Neural progenitor cell (in vitro differentiated cells): Measurements from ENCODE around the gene COX19. TPM values are rescaled to one million over a fixed set of nuclear protein-coding genes. Genes with fewer than 3 reads are reported as not detected.

Experiments used
- DNase-seq: peaks from one replicate; pipeline ENCODE4 v3.0.0-alpha.2; 2016; ENCODE audit warnings: low spot score
- H2AFZ ChIP-seq: fragments of 200-600 bp; sonication (generic); replicated peaks from 2 replicates; pipeline ENCODE4 v1.6.1; 2016; ENCODE audit warnings: antibody characterized with exemption
- H3F3A ChIP-seq: fragments of 200-600 bp; sonication (generic); 2 replicates; pipeline ENCODE4 v1.6.1; 2016; ENCODE audit warnings: antibody characterized with exemption, low read depth
- H3K27ac ChIP-seq: fragments of 200-600 bp; sonication (generic); 2 replicates; pipeline ENCODE4 v1.5.1; 2016; ENCODE audit warnings: mild to moderate bottlenecking
- H3K27me3 ChIP-seq: fragments of 200-600 bp; sonication (generic); 2 replicates; pipeline ENCODE4 v1.6.1; 2016; ENCODE audit warnings: mild to moderate bottlenecking, moderate library complexity
- H3K36me3 ChIP-seq: fragments of 200-600 bp; sonication (generic); 2 replicates; pipeline ENCODE4 v1.5.1; 2016
- H3K4me1 ChIP-seq: fragments of 200-600 bp; sonication (generic); 2 replicates; pipeline ENCODE4 v1.6.1; 2016; ENCODE audit warnings: mixed run types
- H3K4me2 ChIP-seq: fragments of 200-600 bp; sonication (generic); 2 replicates; pipeline ENCODE4 v1.6.1; 2016
- H3K4me3 ChIP-seq: fragments of 200-600 bp; sonication (generic); 2 replicates; pipeline ENCODE4 v1.5.1; 2016
- H3K79me2 ChIP-seq: fragments of 200-600 bp; sonication (generic); 2 replicates; pipeline ENCODE4 v1.6.1; 2016; ENCODE audit warnings: low read depth
- H3K9ac ChIP-seq: fragments of 200-600 bp; sonication (generic); 2 replicates; pipeline ENCODE4 v1.6.1; 2016
- H3K9me3 ChIP-seq: fragments of 200-600 bp; sonication (generic); 2 replicates; pipeline ENCODE4 v1.5.1; 2016; ENCODE audit warnings: low read depth
- H4K20me1 ChIP-seq: fragments of 200-600 bp; sonication (generic); 2 replicates; pipeline ENCODE4 v1.6.1; 2016; ENCODE audit warnings: low read depth
- H3K27ac Mint-ChIP-seq: 3 replicates; pipeline ENCODE4 v1.8.0; 2021; ENCODE audit warnings: mixed read lengths
- H3K27me3 Mint-ChIP-seq: 2 replicates; pipeline ENCODE4 v1.8.0; 2022; ENCODE audit warnings: low read depth, mild to moderate bottlenecking, inconsistent platforms, moderate library complexity, mixed read lengths; ENCODE audit not compliant: insufficient read depth
- H3K36me3 Mint-ChIP-seq: 3 replicates; pipeline ENCODE4 v1.8.0; 2021; ENCODE audit warnings: mixed read lengths
- H3K4me1 Mint-ChIP-seq: 3 replicates; pipeline ENCODE4 v1.8.0; 2021; ENCODE audit warnings: mixed read lengths
- H3K4me3 Mint-ChIP-seq: 3 replicates; pipeline ENCODE4 v1.8.0; 2021; ENCODE audit warnings: mild to moderate bottlenecking, moderate library complexity, mixed read lengths
- H3K9me3 Mint-ChIP-seq: 3 replicates; pipeline ENCODE4 v1.8.0; 2020; ENCODE audit warnings: mixed read lengths
- EZH2 ChIP-seq: fragments of 200-600 bp; sonication (generic); IDR thresholded peaks from 2 replicates; pipeline ENCODE4 v1.6.1; 2017; ENCODE audit warnings: antibody characterized with exemption, mild to moderate bottlenecking, moderate library complexity
- EZH2phosphoT487 ChIP-seq: fragments of 200-600 bp; sonication (generic); IDR thresholded peaks from 2 replicates; pipeline ENCODE4 v1.6.1; 2017; ENCODE audit warnings: antibody characterized with exemption
- total RNA-seq: library from RNA; depleted of rRNA; stranded (reverse); fragments of >200 nt; gene quantifications from 2 replicates; pipeline ENCODE4 v1.2.3, GENCODE V29; 2015; ENCODE audit warnings: low replicate concordance
- TF ChIP-seq, protein P1 (sequence below): fragments of 200-600 bp; sonication (generic); IDR thresholded peaks from 2 replicates; pipeline ENCODE4 v1.5.1; 2017; ENCODE audit warnings: antibody characterized with exemption, mild to moderate bottlenecking

Gene COX19
- total RNA-seq, 1 donor from 2014 or later, result 15.1 TPM

DNA sequence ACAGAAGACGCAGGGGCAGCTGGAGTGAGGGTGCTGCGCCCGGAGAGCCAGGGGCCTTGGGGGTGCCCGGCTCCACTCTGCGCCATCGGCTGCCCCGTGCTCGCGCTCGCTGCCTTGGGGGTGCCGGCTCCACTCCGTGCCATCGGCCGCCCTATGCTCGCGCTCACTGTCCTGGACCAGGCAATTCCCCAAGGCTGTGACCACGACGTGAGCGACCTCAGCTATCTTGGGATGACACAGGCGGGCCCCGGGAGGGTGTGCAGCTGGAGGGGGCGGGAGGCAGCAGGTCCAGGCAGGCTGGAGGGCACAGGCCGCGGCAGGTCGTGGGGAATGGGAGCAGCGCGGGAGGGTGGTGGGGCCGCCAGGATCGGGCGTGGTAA lies 37.4 kb upstream of the COX19 start:
- H3K9me3 Mint-ChIP-seq, result no peaks in the 10 kb centered on the region
- TF ChIP-seq EZH2phosphoT487, result no peak
- TF ChIP-seq, protein P1, sequence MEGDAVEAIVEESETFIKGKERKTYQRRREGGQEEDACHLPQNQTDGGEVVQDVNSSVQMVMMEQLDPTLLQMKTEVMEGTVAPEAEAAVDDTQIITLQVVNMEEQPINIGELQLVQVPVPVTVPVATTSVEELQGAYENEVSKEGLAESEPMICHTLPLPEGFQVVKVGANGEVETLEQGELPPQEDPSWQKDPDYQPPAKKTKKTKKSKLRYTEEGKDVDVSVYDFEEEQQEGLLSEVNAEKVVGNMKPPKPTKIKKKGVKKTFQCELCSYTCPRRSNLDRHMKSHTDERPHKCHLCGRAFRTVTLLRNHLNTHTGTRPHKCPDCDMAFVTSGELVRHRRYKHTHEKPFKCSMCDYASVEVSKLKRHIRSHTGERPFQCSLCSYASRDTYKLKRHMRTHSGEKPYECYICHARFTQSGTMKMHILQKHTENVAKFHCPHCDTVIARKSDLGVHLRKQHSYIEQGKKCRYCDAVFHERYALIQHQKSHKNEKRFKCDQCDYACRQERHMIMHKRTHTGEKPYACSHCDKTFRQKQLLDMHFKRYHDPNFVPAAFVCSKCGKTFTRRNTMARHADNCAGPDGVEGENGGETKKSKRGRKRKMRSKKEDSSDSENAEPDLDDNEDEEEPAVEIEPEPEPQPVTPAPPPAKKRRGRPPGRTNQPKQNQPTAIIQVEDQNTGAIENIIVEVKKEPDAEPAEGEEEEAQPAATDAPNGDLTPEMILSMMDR, result no peak
- TF ChIP-seq EZH2, result no peak

DNA sequence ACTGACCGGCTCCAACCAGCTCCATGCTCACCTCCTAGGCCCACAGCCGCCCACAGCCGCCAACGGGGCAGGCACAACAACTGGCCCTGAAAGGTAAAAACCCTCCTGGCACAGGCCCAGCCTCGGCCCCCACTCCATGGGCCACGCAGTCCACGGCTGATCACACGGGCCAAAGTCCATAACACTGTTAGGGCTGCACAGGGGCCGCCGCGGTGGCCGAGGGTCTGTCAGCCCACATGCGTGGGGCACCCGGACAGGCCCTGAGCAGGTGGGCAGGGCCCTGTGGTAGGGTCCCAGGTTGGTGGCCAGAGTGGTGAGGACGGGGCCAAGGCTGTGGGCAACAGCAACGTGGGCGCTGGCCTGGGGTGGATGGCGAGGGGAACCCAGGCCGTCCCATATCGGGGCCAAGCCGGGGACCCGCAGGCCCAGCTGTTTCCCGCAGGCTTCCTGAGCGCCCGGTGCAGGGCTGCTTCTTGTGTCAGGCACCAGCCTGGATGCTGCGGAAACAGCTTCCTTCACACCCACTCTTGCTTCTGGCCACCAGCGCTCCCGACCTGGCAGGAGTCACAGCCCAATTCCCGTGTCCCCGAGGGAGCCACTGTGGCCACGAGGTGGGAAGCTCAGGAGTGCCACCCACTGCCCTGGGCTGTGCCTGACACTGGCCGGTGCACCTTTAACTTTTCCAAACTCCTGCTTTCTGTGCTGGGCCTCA lies 36.8 kb upstream of the COX19 start:
- no peak overlapping the region for H3K4me2 ChIP-seq
- H3K79me2 ChIP-seq, result no peaks in the 10 kb centered on the region
- no peaks in the 10 kb centered on the region for H3K36me3 ChIP-seq
- no peak for DNase-seq
- H3K9me3 Mint-ChIP-seq, result no peaks in the 10 kb centered on the region
- peaks cover 3% of the 10 kb centered on the region for H3K27me3 Mint-ChIP-seq
- H3K4me3 ChIP-seq, result no peak overlapping the region
- H4K20me1 ChIP-seq, result peaks cover 51% of the 10 kb centered on the region
- peaks cover 4% of the 10 kb centered on the region for H3K36me3 Mint-ChIP-seq
- TF ChIP-seq, protein P1, result no peak
- TF ChIP-seq EZH2phosphoT487 (no peak), EZH2 (no peak)
- H3F3A ChIP-seq, result no peaks in the 10 kb centered on the region
- no peak overlapping the region for H3K4me3 Mint-ChIP-seq
- H2AFZ ChIP-seq, result no peak overlapping the region
- H3K9me3 ChIP-seq, result no peaks in the 10 kb centered on the region
- H3K4me1 Mint-ChIP-seq, result peaks cover 5% of the 10 kb centered on the region
- H3K9ac ChIP-seq, result no peak overlapping the region
- H3K27me3 ChIP-seq, result no peaks in the 10 kb centered on the region
- no peak overlapping the region for H3K27ac ChIP-seq
- H3K4me1 ChIP-seq, result peaks cover 5% of the 10 kb centered on the region
- no peak overlapping the region for H3K27ac Mint-ChIP-seq

More for the DNA sequence above, 37.4 kb upstream of the COX19 start:
- H3K4me2 ChIP-seq, result no peak overlapping the region
- H3K9me3 ChIP-seq, result no peaks in the 10 kb centered on the region
- H3K27ac ChIP-seq, result no peak overlapping the region
- no peak overlapping the region for H2AFZ ChIP-seq
- no peak overlapping the region for H3K9ac ChIP-seq
- H3K4me1 ChIP-seq, result peaks cover 5% of the 10 kb centered on the region
- H3K4me3 ChIP-seq, result no peak overlapping the region
- H3K36me3 ChIP-seq, result no peaks in the 10 kb centered on the region
- H3K4me1 Mint-ChIP-seq, result peaks cover 5% of the 10 kb centered on the region
- H3K36me3 Mint-ChIP-seq, result peaks cover 4% of the 10 kb centered on the region
- peaks cover 3% of the 10 kb centered on the region for H3K27me3 Mint-ChIP-seq
- H3K4me3 Mint-ChIP-seq, result no peak overlapping the region
- H3F3A ChIP-seq, result no peaks in the 10 kb centered on the region
- H4K20me1 ChIP-seq, result peaks cover 51% of the 10 kb centered on the region
- H3K27ac Mint-ChIP-seq, result no peak overlapping the region
- H3K27me3 ChIP-seq, result no peaks in the 10 kb centered on the region
- no peaks in the 10 kb centered on the region for H3K79me2 ChIP-seq
- no peak for DNase-seq

DNA sequence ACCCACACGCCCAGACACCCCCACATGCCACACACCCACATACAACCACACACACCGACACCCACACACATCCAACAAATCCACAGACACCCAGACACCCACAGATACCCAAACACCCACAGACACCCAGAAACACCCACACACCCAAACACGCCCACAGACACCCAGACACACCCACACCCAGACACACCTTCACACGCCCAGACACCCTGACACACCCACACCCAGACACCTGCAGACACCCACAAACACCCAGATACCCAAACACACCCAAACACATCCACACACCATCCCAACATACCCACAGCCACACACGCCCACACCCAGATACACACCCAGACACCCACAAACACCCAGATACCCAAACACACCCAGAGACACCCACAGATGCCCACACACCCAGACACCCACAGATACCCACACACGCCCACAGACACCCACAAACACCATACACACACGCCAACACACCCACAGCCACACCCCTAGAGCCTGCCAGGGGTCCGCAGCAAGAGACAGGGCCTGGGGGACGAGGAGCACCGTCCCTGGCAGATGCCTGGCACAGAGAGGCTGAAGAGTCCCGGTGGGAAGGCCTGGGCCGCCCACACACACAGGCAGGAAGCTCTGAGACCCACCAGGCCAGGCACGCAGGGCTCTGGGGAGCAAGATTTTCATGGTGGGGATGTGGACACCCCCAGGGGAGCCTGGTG lies 36.1 kb upstream of the COX19 start:
- no peak overlapping the region for H3K27ac ChIP-seq
- no peak overlapping the region for H3K4me3 Mint-ChIP-seq
- no peaks in the 10 kb centered on the region for H3F3A ChIP-seq
- peaks cover 3% of the 10 kb centered on the region for H3K27me3 Mint-ChIP-seq
- no peak overlapping the region for H3K4me2 ChIP-seq
- H3K27me3 ChIP-seq, result no peaks in the 10 kb centered on the region
- no peak overlapping the region for H3K9ac ChIP-seq
- peaks cover 51% of the 10 kb centered on the region for H4K20me1 ChIP-seq
- no peaks in the 10 kb centered on the region for H3K9me3 ChIP-seq
- TF ChIP-seq, protein P1, result no peak
- TF ChIP-seq EZH2 (no peak), EZH2phosphoT487 (no peak)
- peaks cover 5% of the 10 kb centered on the region for H3K4me1 Mint-ChIP-seq
- no peak for DNase-seq
- no peak overlapping the region for H3K27ac Mint-ChIP-seq
- H3K9me3 Mint-ChIP-seq, result no peaks in the 10 kb centered on the region
- no peak overlapping the region for H3K4me3 ChIP-seq
- no peaks in the 10 kb centered on the region for H3K79me2 ChIP-seq
- no peaks in the 10 kb centered on the region for H3K36me3 ChIP-seq
- peaks cover 4% of the 10 kb centered on the region for H3K36me3 Mint-ChIP-seq
- no peak overlapping the region for H2AFZ ChIP-seq
- H3K4me1 ChIP-seq, result peaks cover 5% of the 10 kb centered on the region
